Anterior cingulate cortex (tissue), 58 donors: ENCODE results near the gene NELFB.

Experiments used
- DNase-seq, 58 donors: peaks; one replicate each; lab custom pipeline; 2025; lab: John Stamatoyannopoulos, UW

NELFB gene

DNA sequence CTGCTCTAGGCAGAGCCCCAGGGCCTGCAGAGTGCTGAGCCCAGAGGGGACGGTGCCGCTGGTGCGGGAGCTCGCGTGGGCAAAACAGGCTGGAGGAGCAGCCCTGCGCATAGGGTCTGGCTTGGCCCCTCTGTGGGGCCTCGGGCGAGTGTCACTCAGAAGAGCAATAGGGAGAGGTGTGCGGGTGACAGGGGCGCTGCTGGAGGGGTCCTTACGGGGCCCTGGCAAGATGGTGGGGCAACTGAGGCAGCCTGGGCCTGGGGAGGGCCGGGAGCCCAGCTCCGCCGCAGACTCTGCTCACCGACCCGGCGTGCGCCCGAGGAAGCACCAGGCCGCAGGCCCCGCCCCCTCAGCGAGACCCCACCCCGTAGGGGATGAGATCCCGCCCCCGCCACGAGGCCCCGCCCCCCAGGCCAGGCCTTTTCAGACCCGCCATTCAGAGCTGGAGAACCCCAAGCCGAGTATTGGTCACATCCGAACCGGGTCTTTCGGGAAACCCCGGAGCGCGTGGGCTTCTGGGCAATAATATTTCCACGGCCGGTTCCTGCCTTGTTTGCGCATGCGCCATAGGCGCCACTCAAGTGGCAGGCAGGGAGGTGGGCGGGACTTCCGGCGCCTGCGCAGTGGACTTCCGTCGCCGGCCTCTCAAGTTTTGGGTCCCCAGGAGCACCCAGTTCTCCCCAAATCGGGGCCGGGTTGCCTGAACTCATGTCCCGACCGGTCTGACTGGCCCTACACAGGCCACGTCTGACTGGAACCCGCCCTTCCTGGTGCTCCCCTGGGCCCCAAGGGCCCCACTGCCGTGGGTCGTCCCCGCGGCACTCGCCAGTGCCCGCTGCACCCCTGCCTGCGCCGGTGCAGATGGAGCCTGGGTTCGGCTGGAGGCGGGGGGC lies 31.8 kb upstream of the NELFB start:
- DNase-seq = peak; percentile 80 to 99 (median 97)

DNA sequence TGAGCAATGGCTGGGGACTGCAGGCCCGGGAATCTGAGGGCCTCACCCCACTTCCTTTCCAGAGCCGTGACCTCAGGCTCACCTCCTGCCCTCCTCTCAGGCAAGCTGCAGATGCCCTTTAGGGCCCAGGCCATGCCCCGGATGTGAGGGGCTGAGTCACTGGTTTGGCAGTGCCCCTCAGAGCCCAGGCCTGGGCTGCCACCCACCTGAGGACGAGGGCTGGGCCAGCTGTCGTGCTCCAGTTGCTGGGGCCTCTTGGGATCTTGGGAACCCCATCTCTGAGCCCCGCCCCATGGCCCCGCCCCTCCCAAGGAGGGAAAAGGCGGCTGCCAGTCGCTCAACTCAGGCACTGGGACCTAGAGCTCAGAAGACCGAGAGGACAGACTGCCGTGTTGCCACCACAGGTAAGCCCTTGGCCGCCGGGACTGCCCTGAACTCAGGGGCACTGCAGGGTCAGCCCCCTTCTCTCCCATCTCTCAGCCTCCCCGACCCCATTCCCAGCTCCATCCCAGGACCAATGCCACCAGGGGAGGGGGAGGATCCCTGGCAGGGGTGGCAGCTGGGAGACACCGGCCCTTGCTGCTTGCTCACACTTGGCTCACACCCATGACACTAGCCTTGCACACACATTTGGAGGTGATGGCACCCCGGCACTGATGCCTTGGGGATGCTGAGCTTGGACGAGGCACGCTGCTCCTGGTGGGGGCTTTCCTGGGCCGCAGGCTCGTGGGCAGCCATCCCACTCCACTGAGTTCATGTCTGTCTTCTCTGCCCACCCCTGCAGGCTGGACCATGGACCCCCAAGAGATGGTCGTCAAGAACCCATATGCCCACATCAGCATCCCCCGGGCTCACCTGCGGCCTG lies 30.1 kb upstream of the NELFB start, which contains the start of gene CYSRT1:
CYSRT1 (plus strand) TSS at position 345 of the 865 bp plus-strand sequence; CDS start at position 793, 448 bp downstream.
- DNase-seq = no peak

DNA sequence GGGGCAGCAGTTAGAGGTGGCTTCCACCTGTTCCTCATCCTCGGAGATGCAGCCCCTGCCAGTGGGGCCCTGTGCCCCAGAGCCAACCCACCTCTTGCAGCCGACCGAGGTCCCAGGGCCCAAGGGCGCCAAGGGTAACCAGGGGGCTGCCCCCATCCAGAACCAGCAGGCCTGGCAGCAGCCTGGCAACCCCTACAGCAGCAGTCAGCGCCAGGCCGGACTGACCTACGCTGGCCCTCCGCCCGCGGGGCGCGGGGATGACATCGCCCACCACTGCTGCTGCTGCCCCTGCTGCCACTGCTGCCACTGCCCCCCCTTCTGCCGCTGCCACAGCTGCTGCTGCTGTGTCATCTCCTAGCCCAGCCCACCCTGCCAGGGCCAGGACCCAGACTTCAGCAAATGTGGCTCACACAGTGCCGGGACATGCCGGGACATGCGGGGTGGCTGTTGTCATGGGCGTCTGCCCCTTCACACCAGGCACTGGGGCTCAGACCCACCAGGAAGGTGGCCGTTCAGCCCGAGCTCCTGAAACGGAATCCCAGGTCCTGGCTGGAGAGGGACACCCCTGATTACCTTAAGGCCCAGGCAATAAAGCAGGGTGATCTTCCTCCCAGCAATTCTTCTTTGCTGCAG lies 29.3 kb upstream of the NELFB start:
- DNase-seq = no peak

GRCh38 chr9:137226338-137227053 lies 28.6 kb upstream of the NELFB start:
- DNase-seq = no peak

DNA sequence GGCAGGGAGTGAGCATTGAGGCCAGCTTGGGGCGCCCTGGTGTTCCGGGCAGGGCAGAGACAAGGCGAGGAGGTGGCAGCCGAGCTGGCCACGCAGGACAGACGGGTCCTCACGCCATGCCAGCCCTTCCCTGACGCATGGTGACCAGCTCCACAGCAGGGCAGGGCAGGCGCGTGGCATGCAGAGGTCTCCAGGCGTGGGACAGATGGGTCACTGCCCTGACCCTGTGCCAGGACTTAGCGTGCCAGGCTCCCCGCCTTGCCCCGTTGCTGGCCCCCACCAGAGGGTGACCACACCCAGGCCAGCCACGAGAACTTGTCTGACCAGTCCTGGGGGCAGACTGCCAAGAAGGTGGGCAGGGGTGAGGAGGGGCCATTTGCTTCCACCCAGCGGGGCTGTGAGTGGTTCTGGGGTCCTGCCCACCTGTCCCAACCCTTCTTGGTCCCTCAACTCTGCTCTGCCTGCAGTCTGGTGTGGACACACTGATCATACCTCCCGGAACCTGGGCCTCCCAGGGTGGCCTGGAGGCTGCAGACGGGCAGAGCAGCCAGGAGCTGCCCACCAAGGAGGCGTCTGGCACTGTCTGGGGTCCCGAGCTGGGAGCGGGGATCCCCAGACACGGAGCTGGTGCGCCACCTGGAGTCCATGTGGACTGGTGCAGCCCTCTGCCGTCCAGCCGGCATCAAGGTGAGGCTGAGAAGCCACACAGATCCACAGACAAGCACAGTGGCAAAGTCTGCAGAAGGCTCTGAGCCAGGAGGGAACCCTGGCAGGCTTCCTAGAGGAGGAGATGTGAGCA lies 27.9 kb upstream of the NELFB start, which contains the start of gene RNF224:
RNF224 (plus strand) TSS at position 449 of the 799 bp plus-strand sequence. CDS start 834 bp downstream, outside the sequence.
- DNase-seq = peak in 50 of 58 donors; percentile 11 to 70 (median 42)

DNA sequence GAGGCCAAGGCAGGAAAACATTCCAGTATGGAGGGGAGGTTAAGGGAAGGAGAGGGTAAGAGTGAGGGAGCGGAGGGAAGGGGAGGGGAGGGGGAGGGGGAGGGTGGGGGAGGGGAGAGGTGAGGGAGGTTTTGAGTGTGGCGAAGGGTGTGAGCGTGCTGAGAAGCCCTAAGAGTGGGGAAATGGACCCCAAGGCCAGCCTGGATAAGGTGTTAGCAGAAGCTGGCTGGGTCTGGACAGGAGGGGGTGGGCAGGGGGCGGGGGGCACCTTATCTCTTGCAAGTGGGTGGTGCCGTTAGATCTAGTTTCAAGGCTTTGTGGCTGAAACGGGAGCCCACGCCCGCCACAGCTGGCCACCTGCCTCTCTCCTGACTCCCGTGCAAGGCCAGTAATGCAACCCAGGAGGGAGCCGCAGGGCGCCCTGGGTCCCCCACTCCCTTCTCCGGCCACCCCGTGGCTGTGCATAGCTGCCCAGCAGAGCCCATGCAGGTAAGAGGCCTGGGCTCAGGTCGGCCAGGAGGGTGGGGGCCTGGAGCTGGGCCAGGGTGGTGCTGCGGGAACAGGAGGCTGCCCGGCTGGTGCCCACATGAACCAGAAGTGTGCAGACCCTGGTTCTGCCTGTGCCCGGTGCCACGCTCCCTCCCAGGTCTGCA lies 27.1 kb upstream of the NELFB start:
- no peak for DNase-seq

GRCh38 chr9:137228506-137228967 lies 26.6 kb upstream of the NELFB start:
- DNase-seq = no peak

- no peak for DNase-seq
These were observed 25.9 kb upstream of the NELFB start for GRCh38 chr9:137228968-137229896.

DNA sequence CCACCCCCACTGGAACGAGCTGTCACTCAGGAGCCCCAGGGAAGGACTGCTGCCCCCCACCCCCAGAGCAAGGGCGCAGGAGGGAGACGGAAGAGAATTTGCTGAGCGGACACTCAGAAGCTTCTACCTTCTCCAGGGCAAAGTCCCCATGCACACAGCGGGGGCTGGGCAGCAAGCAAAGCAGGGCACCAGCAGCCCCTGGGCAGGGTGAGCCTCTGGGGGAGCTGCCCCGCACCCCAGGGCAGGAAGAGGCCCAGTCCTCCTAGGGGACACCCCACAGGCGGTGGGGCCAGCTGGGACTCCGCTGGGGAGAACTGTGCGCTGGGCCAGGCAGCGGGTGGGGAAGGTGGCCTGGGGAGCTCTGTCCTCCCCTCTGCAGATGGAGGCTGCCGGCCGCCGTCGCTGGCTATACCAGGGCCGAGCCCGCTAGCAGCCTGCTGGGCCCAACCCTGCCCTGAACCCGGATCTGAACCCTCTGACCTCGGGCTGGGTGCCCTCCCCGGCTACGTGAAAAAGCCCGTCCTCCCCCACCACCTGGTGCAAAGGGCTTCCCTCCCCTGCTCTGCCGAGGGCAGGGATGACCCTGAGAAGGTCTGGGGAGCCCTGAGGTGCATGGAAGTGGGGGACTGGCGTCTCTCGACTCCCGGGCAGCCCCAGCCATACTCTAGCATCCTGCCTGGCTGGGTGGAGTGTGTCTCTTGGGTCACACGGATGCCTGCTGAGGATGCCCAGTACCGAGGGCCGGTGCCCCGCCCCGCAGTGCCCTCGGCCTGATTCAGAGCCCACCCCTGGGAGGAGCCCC lies 25.0 kb upstream of the NELFB start:
- no peak for DNase-seq

- DNase-seq = no peak
These were observed 24.3 kb upstream of the NELFB start, which contains the start of gene SLC34A3 for GRCh38 chr9:137230705-137231371. Gene SLC34A3 (plus strand): TSS chr9:137230901. CDS start chr9:137231703, 802 bp downstream.

GRCh38 chr9:137231372-137232039 lies 23.6 kb upstream of the NELFB start:
- no peak for DNase-seq

GRCh38 chr9:137232101-137232500 lies 23.0 kb upstream of the NELFB start:
- DNase-seq = no peak

GRCh38 chr9:137232510-137232909 lies 22.6 kb upstream of the NELFB start:
- no peak for DNase-seq

GRCh38 chr9:137233143-137233980 lies 21.8 kb upstream of the NELFB start:
- no peak for DNase-seq
